ENCODE results near the gene DYTN. TPM values are rescaled to one million over a fixed set of nuclear protein-coding genes. Genes with fewer than 3 reads are reported as not detected.

Gene DYTN
- total and polyA plus RNA-seq, 5 donors: not detected

GRCh38 chr2:206611736-206612135 lies 106.5 kb downstream of the DYTN start:
- H3K4me3 ChIP-seq (ENCODE audit: low read length): no peak overlapping the region
- H3K27me3 ChIP-seq (ENCODE audit: control insufficient read depth, insufficient read depth): no peaks in the 10 kb centered on the region
- intact Hi-C loops (cut with DNase I): no loop called here
- no peak overlapping the region for H3K27ac ChIP-seq (ENCODE audit: low read length)
- H3K9me3 ChIP-seq (ENCODE audit: control insufficient read depth, low read length): no peaks in the 10 kb centered on the region
- ATAC-seq (no peak), DNase-seq (no peak)
- WGBS: 41% methylated on average over 3 of the region's 3 CpGs
- no peaks in the 10 kb centered on the region for H3K4me1 ChIP-seq (ENCODE audit: control insufficient read depth, insufficient read depth, low read length)

GRCh38 chr2:206611191-206611590 lies 107.0 kb downstream of the DYTN start:
- Histone ChIP-seq H3K4me1 (ENCODE audit: control insufficient read depth, insufficient read depth, low read length) (no peaks in the 10 kb centered on the region), H3K4me3 (ENCODE audit: low read length) (no peak overlapping the region), H3K27ac (ENCODE audit: low read length) (no peak overlapping the region), H3K27me3 (ENCODE audit: control insufficient read depth, insufficient read depth) (no peaks in the 10 kb centered on the region), H3K9me3 (ENCODE audit: control insufficient read depth, low read length) (no peaks in the 10 kb centered on the region)
- no peak for ATAC-seq
- intact Hi-C loops (cut with DNase I): no loop called here
- 90% methylated on average over 6 of the region's 6 CpGs for WGBS
- no peak for DNase-seq

GRCh38 chr2:206610451-206610850 lies 107.7 kb downstream of the DYTN start:
- WGBS: 72% methylated on average over 1 of the region's 1 CpG
- Histone ChIP-seq H3K27ac (ENCODE audit: low read length) (no peak overlapping the region), H3K27me3 (ENCODE audit: control insufficient read depth, insufficient read depth) (no peaks in the 10 kb centered on the region), H3K4me3 (ENCODE audit: low read length) (no peak overlapping the region), H3K4me1 (ENCODE audit: control insufficient read depth, insufficient read depth, low read length) (no peaks in the 10 kb centered on the region), H3K9me3 (ENCODE audit: control insufficient read depth, low read length) (no peaks in the 10 kb centered on the region)
- ATAC-seq (no peak), DNase-seq (no peak)
- intact Hi-C loops (cut with DNase I): no loop called here

GRCh38 chr2:206603243-206603642 lies 115.0 kb downstream of the DYTN start:
- Histone ChIP-seq H3K27ac (ENCODE audit: low read length) (no peak overlapping the region), H3K27me3 (ENCODE audit: control insufficient read depth, insufficient read depth) (no peaks in the 10 kb centered on the region), H3K9me3 (ENCODE audit: control insufficient read depth, low read length) (no peaks in the 10 kb centered on the region), H3K4me3 (ENCODE audit: low read length) (no peak overlapping the region), H3K4me1 (ENCODE audit: control insufficient read depth, insufficient read depth, low read length) (no peaks in the 10 kb centered on the region)
- WGBS: 86% methylated on average over 3 of the region's 3 CpGs
- ATAC-seq: no peak
- DNase-seq: no peak
- intact Hi-C loops (cut with DNase I): no loop called here

Other genes starting within 250 kb of the DYTN start
- 1 to 10 TPM in 1 of 4 donors, under 1 TPM in 1, not detected in 2; 0.60 to 3.7 TPM for gene FAM237A, start 75.9 kb downstream of the DYTN start, total RNA-seq
- not detected for gene FAM237A, start 75.9 kb downstream of the DYTN start, polyA plus RNA-seq
- gene MDH1B, start 46.9 kb upstream of the DYTN start, total RNA-seq: 1 to 10 TPM in 3 of 4 donors, under 1 TPM in 1; 0.92 to 1.8 (median 1.1) TPM
- 0.43 TPM for gene MDH1B, start 46.9 kb upstream of the DYTN start, polyA plus RNA-seq
- 10 to 100 TPM; 28.7 to 30.2 (median 29.0) TPM for gene FASTKD2, start 47.2 kb upstream of the DYTN start, total RNA-seq
- 17.8 TPM for gene FASTKD2, start 47.2 kb upstream of the DYTN start, polyA plus RNA-seq
- under 1 TPM in 3 of 4 donors, not detected in 1; 0.31 to 0.50 (median 0.42) TPM for gene CPO, start 221.1 kb upstream of the DYTN start, total RNA-seq
- 0.52 TPM for gene CPO, start 221.1 kb upstream of the DYTN start, polyA plus RNA-seq